Measurements from ENCODE around the gene SMYD3. TPM values are rescaled to one million over a fixed set of nuclear protein-coding genes. Genes with fewer than 3 reads are reported as not detected.

SMYD3 gene
- total and polyA plus RNA-seq, 2 donors (not counting 3 experiments of a cell fraction or from before 2014, with no cell fraction given): 16.0 to 32.1 TPM

GRCh38 chr1:245779797-245780755, 727.0 kb downstream of the SMYD3 start:
- Histone ChIP-seq H3K9me3 (replicated peaks; ENCODE audit: control insufficient read depth, insufficient read depth, low read length) (no peaks in the 10 kb centered on the region), H3K4me3 (replicated peaks in 1 of 3; ENCODE audit: insufficient read depth in 1 of 3, low read depth in 1 of 3, low read length in 3 of 3) (no peak overlapping the region), H3K27me3 (ENCODE audit: control insufficient read depth in 2 of 2, insufficient read depth in 2 of 2, low read length in 2 of 2) (no peaks in the 10 kb centered on the region), H4K20me1 (replicated peaks; ENCODE audit: control insufficient read depth, extremely low read depth, insufficient read depth, low read length) (no peaks in the 10 kb centered on the region), H2AFZ (ENCODE audit: low read depth, low read length) (no peak overlapping the region), H3K79me2 (ENCODE audit: control insufficient read depth, insufficient read depth, low read length) (no peaks in the 10 kb centered on the region), H3K4me2 (ENCODE audit: insufficient read depth, low read length) (no peak overlapping the region), H3K27ac (ENCODE audit: insufficient read depth, low read depth, low read length) (no peak overlapping the region), H3K4me1 (ENCODE audit: control insufficient read depth, extremely low read depth, insufficient read depth, low read length) (no peaks in the 10 kb centered on the region), H3K9me1 (replicated peaks; ENCODE audit: control insufficient read depth, extremely low read depth, insufficient read depth, low read length) (no peaks in the 10 kb centered on the region), H3K36me3 (ENCODE audit: control insufficient read depth in 2 of 2, extremely low read depth in 1 of 2, insufficient read depth in 2 of 2, low read length in 2 of 2) (no peaks in the 10 kb centered on the region), H3K9ac (replicated peaks; ENCODE audit: extremely low read depth, insufficient read depth, low read length) (no peak overlapping the region)
- BruUV-seq (replicated peaks): no TSS peak
- ChIA-PET POLR2A (no interaction called here), CTCF (no interaction called here)
- dilution Hi-C loops (cut with MboI; ENCODE audit: extremely low pct_ligation_motif_present, low sequenced_read_pairs) (no loop called here), intact Hi-C loops (cut with micrococcal nuclease) (no loop called here)
- FAIRE-seq: no peak
- TF ChIP-seq GATA2 (IDR thresholded peaks at IDR 0.05; ENCODE audit: insufficient read depth, insufficient read length, low read depth, low read length) (no peak), MYC (IDR thresholded peaks at IDR 0.05; ENCODE audit: low read depth, low read length) (no peak), FOS (IDR thresholded peaks at IDR 0.05; ENCODE audit: borderline replicate concordance, insufficient read depth, low read length) (no peak), CTCF (IDR thresholded peaks at IDR 0.05; ENCODE audit: extremely low read depth in 1 of 2, insufficient read depth in 1 of 2, low read depth in 1 of 2, low read length in 2 of 2) (no peak), EZH2 (IDR thresholded peaks at IDR 0.05; ENCODE audit: borderline replicate concordance, low read depth, low read length, severe bottlenecking) (no peak), JUN (IDR thresholded peaks at IDR 0.05; ENCODE audit: borderline replicate concordance, insufficient read depth, insufficient read length, low read depth) (no peak), MAX (IDR thresholded peaks at IDR 0.05; ENCODE audit: insufficient read depth, insufficient read length) (no peak), POLR2A (IDR thresholded peaks at IDR 0.05; ENCODE audit: low read depth, low read length) (no peak), POLR2AphosphoS5 (IDR thresholded peaks at IDR 0.05; ENCODE audit: insufficient read depth, low read depth, low read length) (no peak)
- no peak for DNase-seq (ENCODE audit: low read depth, low spot score)
